HG02943 (cell line): Measurements from ENCODE around the gene HS3ST5.

Source experiments
- ATAC-seq: cut with Tn5 transposase; IDR thresholded peaks from one replicate; pipeline ENCODE4 v1.9.1; 2021; ENCODE audit warnings: mild to moderate bottlenecking, low read depth, moderate library complexity; ENCODE audit not compliant: unreplicated experiment

Gene HS3ST5

DNA sequence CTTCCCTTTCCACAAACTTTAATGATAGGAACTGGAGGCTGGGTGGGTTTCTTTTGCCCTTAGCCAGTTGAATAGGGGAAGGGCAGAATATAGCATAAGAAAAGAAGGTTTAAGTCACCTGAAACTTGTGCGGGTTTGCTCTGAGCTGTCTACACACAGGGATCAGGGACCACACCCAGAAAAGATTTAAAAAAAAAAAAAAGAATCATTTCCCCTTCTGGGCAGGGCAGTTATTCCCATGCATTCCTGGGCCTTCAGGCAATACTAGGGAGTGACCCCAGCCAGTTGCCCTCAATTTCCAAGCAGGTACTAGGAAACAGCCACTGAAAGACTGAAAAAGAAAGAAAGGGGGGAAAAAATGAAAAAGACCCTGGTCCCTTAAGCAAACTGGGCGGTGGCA lies 332.3 kb downstream of the HS3ST5 start:
- no peak for ATAC-seq

DNA sequence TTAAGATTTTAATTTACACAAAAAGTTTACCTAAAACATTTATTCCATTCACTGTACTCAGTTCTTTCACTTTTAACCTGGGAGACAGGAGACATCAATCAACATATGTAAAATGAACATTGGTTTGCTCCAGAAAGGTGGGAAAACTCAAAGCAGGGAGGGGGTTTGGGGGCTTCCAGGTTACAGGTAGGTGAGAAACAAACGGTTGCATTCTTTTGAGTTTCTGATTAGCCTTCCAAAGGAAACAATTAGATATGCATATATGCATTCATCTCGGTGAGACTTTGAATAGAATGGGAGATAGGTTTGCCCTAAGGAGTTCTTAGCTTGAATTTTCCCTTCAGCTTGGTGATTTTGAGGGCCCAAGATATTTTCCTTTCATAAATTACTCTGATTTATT lies 333.6 kb downstream of the HS3ST5 start:
- ATAC-seq = no peak

DNA sequence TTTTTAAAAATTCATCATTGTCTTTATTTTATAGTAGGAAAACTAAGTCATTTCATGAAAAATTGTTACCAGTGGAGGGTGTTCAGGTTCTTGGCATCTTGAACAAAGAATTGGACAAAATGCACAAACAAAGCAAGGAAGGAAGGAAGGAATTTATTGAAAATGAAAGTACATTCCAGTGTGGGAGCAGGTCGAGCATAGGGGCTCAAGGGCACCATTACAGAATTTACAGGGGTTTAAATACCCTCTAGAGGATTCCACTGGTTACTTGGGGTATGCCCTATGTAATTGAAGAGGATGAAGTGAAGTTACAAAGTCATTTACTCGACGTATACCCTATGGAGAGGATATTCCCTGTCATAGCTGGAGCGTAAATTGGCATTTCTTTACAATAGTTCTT lies 334.5 kb downstream of the HS3ST5 start:
- no peak for ATAC-seq

DNA sequence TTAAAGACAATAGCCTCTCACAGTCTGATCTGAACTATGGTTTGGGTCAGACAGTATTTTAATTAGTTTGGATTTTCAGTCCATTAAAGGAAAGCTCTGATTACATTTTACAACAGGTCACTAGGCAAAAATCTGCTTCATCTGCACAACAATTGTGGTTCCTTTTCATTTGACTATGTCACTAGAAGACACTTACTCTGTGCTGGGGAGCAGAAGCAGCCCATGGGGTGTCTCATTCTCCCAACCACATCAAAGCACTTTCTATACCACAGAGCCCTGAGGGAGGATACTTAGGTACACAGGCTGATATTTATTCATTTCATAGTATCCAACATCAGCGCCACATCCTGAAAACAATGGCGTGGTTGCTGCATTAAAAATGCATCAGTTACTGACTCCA lies 335.3 kb downstream of the HS3ST5 start:
- ATAC-seq = no peak
